SK-MEL-5 (cell line): ENCODE data around the gene DNAJC18. TPM values are rescaled to one million over a fixed set of nuclear protein-coding genes. Genes with fewer than 3 reads are reported as not detected.
"Not testable (repeated sequence)": the region's sequence is repeated elsewhere in the genome, so short reads cannot be mapped to it uniquely, and the experiment has no call there.

Source experiments
- DNase-seq: peaks from one replicate; pipeline ENCODE4 v3.0.0-alpha.2; 2016; ENCODE audit warnings: low read depth, low spot score
- in situ Hi-C: cut with HindIII; loops from 2 replicates; pipeline ENCODE4 v1.10.0; 2016; ENCODE audit warnings: low sequenced_read_pairs, high pct_unique_total_duplicates, low pct_unique_long_range_greater_than_20kb
- total RNA-seq: library from RNA; depleted of rRNA; stranded (reverse); fragments of >200 nt; shearing (Covaris generic); gene quantifications from 2 replicates; pipeline ENCODE4 v1.2.3, GENCODE V29; 2014

DNAJC18 gene
- total RNA-seq, 1 experiment from 2014 or later: 9.0 TPM

DNA sequence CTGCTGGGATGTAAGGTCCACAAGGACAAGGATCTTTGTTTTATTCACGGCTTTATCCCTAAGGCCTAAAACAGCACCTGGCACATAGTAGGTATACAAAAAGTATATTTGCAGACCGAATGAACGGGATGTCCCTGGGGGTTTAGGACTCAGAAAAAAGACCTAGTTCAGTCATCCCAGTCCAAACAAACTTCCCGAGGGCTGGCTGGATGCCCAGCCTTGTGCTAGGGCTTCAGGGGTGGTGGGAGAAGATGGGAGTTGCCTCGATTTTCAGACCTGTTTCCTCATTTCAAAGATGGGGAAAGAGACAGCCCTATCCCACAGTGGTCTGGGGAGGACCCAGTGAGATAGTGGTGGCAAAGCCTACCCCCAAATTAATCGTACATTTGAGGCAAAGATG lies 41.4 kb downstream of the DNAJC18 start:
- in situ Hi-C loops: no loop called here
- no peak for DNase-seq

DNA sequence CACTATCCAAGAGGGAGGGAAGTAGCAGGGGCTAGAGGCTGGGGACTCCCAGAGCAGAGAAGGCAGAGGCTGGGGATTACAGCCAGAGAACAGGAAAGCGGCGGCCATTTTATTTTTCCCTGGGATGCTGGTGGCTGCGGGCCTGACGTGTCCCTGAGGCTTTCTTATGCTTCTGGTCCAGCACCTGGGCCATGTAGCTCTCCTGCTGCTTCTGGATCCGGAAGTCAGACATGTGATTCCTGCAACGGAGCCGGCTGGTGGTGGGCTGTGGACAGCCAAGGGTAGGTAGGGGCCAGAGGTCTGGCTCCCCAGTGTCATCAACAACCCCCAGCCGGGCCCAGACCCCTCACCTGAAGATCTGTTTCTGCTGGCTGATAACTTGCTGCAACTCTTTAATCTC lies 42.6 kb downstream of the DNAJC18 start:
- in situ Hi-C loops: no loop called here

DNA sequence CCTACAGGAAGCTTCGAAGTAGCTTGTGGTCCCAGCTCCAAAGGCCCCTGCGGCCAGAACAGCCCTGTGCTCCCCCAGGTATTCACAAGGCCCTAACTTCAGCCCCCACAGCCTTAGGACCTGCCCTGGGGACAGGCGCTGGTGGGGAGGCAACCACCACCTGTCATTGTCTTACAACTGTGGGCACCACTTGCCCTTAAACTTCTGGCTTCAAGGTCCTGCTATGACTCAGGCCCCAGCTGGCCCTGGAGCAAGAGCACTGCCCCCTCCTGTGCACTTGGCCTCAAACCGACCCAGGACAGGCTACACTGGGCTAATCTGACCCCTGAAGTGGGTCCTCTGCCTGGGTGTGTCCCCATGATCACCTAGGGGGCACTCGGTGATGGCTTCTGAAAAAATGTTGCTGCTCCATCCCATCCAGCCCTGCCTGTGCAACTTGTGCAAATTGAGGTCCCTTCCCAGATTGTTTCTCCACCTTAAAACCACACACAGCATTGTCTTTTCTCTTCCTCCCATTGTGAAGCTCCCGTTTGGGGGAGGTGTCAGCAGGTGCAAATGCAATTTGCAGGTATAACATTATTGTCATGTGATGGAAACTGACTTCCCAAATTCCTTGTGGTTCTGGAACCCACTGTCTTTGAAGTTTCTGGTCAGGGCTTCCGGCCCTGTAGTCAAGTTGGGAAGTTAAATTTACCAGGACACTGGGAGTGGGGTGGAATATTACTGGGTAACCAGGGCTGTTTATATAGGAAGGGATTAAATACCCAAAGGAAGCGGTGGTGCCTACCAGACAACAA lies 43.3 kb downstream of the DNAJC18 start:
- in situ Hi-C loops: no loop called here
- DNase-seq: no peak

More for the DNA sequence above, 42.6 kb downstream of the DNAJC18 start:
- DNase-seq: no peak

DNA sequence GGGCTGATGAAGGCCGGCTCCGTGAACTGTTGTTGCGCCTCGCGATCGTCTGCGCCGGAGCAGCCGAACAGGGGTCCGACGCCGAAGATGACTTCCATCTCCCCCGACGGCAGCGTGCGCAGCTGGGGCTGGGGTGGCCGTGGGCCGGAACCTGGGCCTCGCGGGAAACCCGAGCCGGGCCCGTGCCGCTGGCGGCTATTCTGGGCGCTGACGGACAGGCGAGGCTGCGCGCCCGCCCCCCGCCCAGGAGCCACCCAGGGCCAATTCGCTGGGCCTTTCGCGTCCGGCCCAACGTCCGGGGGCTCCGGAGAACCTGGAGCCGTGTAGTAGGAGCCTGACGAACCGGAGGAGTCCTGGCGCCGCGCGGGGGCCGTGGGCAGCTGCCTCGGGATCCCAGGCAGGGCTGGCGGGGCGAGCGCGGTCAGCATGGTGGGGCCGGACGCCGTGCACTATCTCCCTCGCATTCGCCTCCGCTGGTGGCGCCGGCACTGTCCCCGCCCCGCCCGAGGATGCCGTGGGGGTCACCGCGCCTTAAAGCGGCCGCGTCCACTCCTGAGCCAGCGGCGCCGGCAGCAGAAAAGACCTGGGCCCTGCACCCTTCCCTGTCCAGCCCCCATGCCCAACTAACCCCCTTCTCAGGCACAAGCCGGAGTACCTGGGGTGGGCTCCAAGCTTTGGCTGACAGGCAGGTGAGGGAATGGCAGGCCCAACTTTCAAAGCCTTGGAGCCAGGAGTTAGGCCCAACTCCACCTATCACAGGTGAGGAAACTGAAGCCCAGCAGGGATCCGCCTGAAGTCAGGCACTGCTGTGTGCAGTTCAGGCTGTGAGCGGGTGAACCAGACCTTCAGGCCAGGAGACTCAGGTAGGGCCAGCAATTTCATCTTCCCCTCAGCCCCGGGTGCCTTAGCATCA lies 44.4 kb downstream of the DNAJC18 start, which contains the start of gene PROB1:
Gene PROB1, minus strand, starts transcription at position 451 of the 913 bp plus-strand sequence. Its CDS starts 23 bp downstream, at position 428.
- in situ Hi-C loops: no loop called here
- no peak for DNase-seq

DNA sequence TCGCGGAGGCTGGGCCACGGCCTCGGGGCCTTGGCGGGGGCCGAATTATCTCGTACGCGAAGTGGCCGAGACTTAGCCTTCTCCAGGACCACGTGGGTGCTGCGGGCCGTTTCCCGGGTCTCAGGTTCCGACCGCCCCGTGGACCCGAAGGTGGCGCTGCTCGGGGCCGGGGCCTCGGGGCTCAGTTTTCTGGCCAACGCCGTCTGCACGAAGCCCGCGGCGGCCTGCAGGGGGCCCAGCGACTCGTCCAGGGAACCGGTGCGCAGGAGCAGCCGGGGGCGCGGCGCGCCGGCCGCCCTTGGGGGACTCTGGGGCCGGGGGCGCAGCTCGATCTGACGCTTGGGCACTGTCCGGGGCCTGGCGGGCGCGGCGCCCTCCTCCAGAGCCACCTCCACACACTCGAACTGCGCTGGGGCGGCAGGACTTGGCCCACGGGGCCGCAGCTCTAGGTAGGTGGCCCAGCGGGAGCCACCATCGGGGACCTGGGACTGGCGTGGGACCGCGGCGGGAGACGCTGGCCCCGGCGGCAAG lies 45.1 kb downstream of the DNAJC18 start:
- in situ Hi-C loops: no loop called here
- no peak for DNase-seq

DNA sequence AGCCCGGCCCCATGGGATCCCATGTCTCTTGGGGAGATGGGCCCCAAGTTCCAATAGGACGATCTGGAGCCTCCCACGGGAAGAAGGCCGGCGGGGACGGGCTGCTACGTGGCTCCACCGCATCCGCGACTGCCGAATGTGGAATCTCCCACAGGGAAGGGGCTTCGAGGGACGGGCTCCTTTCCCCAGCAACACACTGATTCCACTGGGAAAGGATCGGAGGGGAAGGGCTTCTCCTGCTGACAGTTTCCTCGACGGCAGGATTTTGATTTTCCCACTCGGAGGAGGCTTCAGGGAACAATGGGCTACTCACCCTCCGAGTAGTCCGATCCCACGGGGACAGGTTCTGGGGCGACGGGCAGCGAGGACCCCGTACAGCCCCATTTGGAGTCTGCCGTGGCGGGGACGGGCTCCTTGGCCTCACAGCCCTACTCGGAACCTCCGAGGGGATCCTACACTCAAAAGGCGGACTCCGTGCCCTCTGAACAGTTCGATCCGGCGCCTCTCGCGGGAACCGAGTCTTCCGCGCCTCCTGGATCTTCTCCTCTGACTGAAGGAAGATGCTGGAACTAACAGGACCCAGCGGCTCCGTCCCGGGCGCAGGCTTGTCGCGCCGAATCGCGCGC lies 45.7 kb downstream of the DNAJC18 start:
- in situ Hi-C loops: no loop called here
- DNase-seq: no peak

DNA sequence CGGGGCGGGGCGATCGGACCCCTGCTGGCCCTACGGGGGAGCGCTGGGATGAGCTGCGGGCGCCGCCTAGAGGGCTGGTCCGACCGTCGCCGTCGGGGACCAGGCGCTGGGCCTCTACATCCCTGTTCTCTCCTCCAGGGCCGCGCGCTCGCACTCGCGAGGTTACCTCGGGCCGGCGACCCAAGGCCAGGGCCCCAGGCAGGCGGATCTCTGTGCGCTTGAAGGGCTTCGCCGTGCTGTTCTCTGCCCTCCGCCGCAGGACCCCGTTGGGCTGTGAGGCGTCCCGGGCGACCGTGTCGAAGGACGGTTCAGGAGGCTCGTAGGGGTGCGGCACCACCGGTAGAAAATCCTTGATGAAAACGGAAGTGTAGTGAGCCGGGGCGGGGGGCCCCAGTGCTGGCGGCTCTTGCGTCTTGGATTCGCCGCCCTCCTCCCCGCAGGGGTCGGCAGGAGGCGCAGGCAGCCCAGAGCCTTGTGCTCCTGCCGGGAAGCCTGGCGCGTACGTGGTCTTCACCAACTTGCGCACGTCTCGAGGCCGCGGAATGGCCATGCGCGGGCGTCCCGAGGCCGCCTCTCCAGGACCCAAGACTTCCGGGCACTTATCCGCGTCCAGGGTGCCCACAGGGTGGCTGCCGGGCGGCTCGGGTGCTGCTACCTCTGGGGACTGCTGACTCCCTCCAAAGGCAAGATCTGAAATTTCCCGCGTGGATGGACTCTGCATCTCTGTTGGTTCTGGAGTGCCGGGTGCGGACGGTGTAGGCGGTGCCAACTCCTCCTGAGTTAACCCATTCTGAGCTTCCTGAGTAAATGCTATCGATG lies 46.4 kb downstream of the DNAJC18 start:
- no peak for DNase-seq
- in situ Hi-C loops: no loop called here

DNA sequence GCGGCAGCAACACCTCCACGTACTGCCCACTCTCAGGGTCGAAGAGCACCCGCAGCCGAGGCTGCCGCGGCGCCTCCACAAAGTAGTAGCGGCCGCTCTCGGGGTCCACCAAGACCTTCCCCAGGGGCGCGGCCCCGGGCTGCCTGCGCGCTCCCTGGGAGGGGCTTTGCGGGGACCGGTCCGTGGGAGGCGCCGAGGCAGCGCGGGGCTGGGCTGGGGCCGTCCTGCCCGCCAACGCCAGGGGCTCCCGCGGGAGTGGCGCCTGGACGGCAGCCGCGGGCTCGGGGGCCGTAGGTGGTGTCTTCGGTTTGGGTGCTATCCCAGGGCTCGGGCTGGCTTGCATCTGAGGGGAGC lies 47.0 kb downstream of the DNAJC18 start:
- in situ Hi-C loops: no loop called here
- DNase-seq: no peak

DNA sequence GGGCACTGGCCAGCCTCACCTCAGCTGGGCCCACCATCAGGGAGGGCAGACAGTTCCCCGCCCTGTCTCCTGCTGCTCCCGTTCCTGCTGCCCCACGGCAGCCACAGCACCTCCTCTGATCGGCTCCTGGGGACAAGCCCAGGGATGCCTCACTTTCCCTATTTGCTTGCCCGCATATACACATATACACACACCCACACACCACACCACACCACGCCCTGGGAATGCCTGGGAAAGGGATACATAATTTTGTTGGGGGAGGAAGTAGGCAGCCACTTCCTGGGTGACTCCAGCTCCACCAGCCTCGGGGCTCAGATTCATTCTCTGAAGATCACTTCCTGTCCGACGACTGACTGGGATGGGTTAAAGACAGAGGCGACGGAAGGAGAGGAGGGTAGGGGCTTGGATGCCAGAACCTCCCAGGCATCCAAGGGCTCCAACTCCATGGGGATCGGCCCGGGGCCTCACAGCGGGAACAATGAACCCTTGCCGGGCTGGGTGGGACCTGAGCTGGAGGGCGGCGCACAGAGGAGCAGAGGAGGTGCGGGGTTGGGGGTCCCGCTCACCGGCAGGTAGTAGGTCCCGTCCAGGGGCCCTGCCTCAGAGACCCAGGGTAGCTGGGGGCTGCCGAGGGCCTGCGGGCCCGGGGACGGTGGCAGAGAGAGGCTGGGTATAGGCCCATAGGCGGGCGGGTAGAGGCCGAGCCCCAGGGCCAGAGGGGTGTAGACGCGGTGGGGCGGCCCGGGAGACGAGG lies 47.6 kb downstream of the DNAJC18 start:
- no peak for DNase-seq
- in situ Hi-C loops: no loop called here

DNA sequence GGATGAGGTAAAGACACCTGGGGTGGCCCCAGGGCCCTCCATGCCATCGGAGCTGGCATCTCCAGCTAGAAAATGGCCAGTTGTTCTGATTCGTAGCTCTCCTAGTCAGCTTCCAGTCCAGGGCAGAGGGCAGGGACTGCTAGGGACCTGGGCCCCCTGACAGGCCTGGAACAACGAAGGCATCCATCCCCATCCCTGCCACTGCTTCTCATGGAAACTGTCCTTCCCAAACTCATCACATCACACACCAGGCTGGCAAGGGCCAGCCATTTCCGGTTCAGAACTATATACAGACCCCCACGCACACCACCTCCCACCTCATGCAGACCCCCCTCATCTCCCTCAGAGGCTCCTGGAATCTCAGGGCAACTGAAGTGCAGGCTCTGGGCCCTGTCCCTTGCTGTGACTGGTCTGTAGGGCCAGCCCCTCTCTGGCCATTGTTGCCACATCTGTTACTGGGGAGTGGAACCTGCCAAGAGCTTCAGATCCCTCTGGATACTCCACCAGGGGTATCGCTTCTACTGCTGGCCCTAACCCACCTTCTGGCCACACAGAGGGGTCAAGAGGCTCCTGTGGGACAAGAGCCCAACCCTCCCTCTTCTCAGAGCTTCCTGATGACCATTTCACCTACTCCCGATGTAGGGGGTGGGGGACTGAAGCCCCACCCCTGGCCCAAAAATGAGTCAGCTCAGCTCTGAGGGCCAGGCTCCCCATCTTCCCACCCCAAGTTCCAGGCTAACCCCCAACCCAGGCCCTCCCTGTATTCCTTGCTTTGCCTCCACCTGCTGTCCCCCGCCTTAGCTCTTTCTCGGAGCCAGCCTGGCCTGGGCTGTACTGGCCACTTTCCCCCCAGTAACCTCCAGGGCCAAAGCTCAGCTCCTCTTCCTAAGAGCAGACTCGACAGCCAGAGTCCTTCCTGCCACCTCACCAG lies 48.4 kb downstream of the DNAJC18 start:
- in situ Hi-C loops: no loop called here
- DNase-seq: no peak

DNA sequence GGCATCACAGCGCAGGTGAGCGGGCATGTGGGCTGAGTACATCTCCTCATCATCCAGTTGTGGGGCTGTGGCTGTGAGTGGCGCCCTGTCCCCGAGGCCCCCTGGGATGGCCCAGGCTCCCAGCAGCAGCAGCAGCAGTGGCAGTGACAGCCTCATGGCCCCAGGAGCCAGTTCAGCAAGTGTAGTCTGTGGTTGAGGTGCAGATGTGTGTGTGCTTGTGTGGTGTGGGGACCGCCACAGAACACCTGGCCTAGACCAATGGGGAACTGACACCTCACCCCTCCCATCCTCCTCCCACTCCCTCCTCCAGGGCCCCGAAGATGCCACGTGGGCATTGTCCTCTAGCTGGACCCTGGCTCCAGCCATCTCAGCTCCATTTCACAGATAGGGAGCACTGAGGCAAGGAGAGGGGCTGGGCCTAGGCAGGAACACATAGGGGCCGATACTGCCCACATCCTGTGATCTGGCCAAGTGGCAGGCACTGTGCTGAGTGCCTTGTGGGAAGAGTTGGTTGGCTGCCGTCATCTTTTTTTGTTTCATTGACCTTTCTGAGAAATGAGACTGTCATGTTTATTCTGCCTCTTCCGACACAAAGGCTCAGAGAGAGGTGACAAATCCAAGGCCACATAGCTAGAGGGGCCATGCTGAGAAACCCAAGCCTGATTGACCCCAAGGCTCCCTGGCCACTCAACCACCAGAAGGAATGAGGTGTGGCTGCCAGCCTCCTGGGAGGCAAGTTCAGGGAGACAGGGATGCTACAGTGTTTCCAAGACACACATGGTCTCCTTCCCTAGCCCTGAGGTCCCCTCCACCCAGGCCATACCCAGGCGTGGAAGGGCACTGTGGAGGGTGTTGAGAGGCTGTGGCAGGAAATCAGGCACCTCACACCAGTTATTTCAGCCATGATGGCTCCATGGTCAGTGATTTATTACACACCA lies 49.4 kb downstream of the DNAJC18 start, which contains the start of gene MZB1:
Gene MZB1, minus strand, starts transcription at position 213 of the 938 bp plus-strand sequence. Its CDS starts 57 bp downstream, at position 156.
- no peak for DNase-seq
- in situ Hi-C loops: no loop called here

DNA sequence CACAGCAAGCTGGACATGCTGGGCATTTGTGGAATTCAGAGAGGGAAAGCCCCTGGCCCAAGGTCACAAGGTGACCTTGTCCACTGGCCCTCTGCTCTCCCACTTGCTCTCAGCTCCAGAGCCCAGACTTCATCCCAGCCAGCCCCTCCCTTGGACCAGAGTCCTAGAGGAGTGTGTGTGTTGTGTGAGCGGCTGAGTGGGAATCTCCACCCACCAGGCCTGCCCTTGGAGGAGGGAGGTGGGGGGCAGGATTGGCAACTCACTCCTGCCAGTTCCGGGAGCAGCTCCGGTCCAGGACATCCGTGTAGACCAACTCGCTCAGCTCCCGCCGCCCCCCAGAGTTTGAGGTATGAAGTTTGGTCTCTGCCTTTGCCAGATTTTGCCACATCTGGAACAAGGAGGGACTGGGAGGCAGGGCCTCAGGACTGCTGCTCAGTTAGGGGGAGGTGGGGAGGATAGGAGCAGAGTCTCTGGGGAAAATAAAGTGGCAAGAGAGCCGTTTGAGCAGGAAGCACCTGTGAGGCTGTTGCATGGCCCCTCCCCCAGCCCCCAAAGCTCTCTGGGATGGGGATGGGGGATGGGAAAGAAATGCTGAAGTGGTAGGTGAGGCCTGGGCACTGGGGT lies 51.0 kb downstream of the DNAJC18 start:
- DNase-seq: no peak
- in situ Hi-C loops: no loop called here

DNA sequence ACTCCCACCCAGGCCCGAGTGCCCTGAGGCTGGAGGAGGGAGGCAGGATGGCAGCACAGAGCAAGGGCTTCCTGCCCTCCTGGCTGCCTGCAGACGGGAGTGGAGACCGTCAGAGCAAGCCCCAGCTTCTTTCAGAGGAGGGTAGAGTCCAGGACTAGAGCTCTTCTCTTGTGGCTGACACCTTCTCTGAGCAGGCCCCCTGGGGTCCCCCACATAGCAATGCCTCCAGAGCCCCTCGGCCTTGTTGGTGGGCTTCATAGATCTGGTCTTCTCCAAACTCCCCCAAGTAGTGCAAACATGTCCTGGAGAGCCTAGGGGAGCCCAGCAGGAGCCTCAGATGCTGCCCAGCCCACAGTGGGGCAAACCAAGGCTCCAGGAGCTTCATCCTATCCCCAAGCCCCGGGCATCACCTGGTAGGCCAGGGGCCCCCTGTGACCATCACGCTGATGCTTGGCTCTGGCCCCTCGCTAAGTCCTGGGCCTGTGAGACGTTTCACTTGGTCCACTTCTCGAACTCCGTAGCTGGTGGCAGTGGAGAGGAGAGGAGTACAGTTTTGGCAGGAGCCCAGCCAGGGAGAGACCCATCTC lies 51.6 kb downstream of the DNAJC18 start:
- no peak for DNase-seq
- in situ Hi-C loops: no loop called here

DNA sequence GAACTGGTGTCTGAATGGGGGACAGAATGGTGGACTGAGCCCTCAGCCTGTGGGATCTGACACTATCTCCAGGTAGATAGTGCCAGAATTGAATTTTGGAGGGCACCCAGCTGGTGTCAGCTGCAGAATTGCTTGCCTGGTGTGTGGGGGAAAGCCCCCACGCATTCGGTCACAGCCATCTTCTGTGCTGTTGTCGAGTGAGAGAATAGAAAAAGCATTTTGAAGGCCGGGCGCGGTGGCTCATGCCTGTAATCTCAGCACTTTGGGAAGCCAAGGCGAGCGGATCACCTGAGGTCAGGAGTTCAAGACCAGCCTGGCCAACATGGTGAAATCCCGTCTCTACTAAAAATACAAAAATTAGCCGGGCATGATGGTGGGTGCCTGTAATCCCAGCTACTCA lies 52.4 kb downstream of the DNAJC18 start:
- in situ Hi-C loops, DNase-seq: not testable (repeated sequence)
